ENCODE data around the gene MRPL23.

The MRPL23 gene

GRCh38 chr11:1933416-1934334 is 13.5 kb upstream of the MRPL23 start:
- no peak overlapping the region for H3K4me3 ChIP-seq (ENCODE audit: low read length, poor library complexity, severe bottlenecking)
- H3K79me2 ChIP-seq (ENCODE audit: insufficient read depth, low read length), result no peaks in the 10 kb centered on the region
- TF ChIP-seq, protein P1, sequence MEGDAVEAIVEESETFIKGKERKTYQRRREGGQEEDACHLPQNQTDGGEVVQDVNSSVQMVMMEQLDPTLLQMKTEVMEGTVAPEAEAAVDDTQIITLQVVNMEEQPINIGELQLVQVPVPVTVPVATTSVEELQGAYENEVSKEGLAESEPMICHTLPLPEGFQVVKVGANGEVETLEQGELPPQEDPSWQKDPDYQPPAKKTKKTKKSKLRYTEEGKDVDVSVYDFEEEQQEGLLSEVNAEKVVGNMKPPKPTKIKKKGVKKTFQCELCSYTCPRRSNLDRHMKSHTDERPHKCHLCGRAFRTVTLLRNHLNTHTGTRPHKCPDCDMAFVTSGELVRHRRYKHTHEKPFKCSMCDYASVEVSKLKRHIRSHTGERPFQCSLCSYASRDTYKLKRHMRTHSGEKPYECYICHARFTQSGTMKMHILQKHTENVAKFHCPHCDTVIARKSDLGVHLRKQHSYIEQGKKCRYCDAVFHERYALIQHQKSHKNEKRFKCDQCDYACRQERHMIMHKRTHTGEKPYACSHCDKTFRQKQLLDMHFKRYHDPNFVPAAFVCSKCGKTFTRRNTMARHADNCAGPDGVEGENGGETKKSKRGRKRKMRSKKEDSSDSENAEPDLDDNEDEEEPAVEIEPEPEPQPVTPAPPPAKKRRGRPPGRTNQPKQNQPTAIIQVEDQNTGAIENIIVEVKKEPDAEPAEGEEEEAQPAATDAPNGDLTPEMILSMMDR (conservative IDR thresholded peaks at IDR 0.05; ENCODE audit: low read length), result no peak
- no peak for TF ChIP-seq EZH2phosphoT487 (IDR thresholded peaks at IDR 0.05; ENCODE audit: borderline replicate concordance)
- no peaks in the 10 kb centered on the region for H3K36me3 ChIP-seq (ENCODE audit: insufficient read depth, low read length)
- H3K9me3 ChIP-seq (ENCODE audit: insufficient read depth, low read depth, low read length), result no peaks in the 10 kb centered on the region
- no peaks in the 10 kb centered on the region for H4K20me1 ChIP-seq (ENCODE audit: insufficient read depth, low read length, poor library complexity, severe bottlenecking)
- H3K4me1 ChIP-seq (ENCODE audit: insufficient read depth, low read length, poor library complexity, severe bottlenecking), result no peaks in the 10 kb centered on the region
- H3K9me2 ChIP-seq (replicated peaks; ENCODE audit: low read depth, low read length), result no peaks in the 10 kb centered on the region
- H3K4me2 ChIP-seq (ENCODE audit: low read depth, low read length, poor library complexity, severe bottlenecking), result no peak overlapping the region
- no peaks in the 10 kb centered on the region for H3F3A ChIP-seq (ENCODE audit: low read depth)
- no peak overlapping the region for H2AFZ ChIP-seq (ENCODE audit: low read length)
- no peak overlapping the region for H3K9ac ChIP-seq (ENCODE audit: low read depth, low read length, poor library complexity, severe bottlenecking)
- no peaks in the 10 kb centered on the region for H3K27me3 ChIP-seq (ENCODE audit: insufficient read depth, low read length, poor library complexity, severe bottlenecking)

GRCh38 chr11:1934335-1935155 is 12.6 kb upstream of the MRPL23 start:
- no peaks in the 10 kb centered on the region for H3K9me2 ChIP-seq (replicated peaks; ENCODE audit: low read depth, low read length)
- no peaks in the 10 kb centered on the region for H3K9me3 ChIP-seq (ENCODE audit: insufficient read depth, low read depth, low read length)
- no peak overlapping the region for H3K4me2 ChIP-seq (ENCODE audit: low read depth, low read length, poor library complexity, severe bottlenecking)
- H3K27me3 ChIP-seq (ENCODE audit: insufficient read depth, low read length, poor library complexity, severe bottlenecking), result no peaks in the 10 kb centered on the region
- no peak overlapping the region for H3K9ac ChIP-seq (ENCODE audit: low read depth, low read length, poor library complexity, severe bottlenecking)
- no peaks in the 10 kb centered on the region for H3K4me1 ChIP-seq (ENCODE audit: insufficient read depth, low read length, poor library complexity, severe bottlenecking)
- no peaks in the 10 kb centered on the region for H3K36me3 ChIP-seq (ENCODE audit: insufficient read depth, low read length)
- no peaks in the 10 kb centered on the region for H3K79me2 ChIP-seq (ENCODE audit: insufficient read depth, low read length)
- no peak overlapping the region for H3K4me3 ChIP-seq (ENCODE audit: low read length, poor library complexity, severe bottlenecking)
- no peak overlapping the region for H2AFZ ChIP-seq (ENCODE audit: low read length)
- H3F3A ChIP-seq (ENCODE audit: low read depth), result no peaks in the 10 kb centered on the region
- no peak for TF ChIP-seq EZH2phosphoT487 (IDR thresholded peaks at IDR 0.05; ENCODE audit: borderline replicate concordance)
- TF ChIP-seq, protein P1 (conservative IDR thresholded peaks at IDR 0.05; ENCODE audit: low read length), result no peak
- no peaks in the 10 kb centered on the region for H4K20me1 ChIP-seq (ENCODE audit: insufficient read depth, low read length, poor library complexity, severe bottlenecking)

GRCh38 chr11:1935156-1936071 is 11.7 kb upstream of the MRPL23 start:
- Histone ChIP-seq H3K4me2 (ENCODE audit: low read depth, low read length, poor library complexity, severe bottlenecking) (no peak overlapping the region), H2AFZ (ENCODE audit: low read length) (no peak overlapping the region), H3F3A (ENCODE audit: low read depth) (no peaks in the 10 kb centered on the region), H3K4me1 (ENCODE audit: insufficient read depth, low read length, poor library complexity, severe bottlenecking) (no peaks in the 10 kb centered on the region), H3K9ac (ENCODE audit: low read depth, low read length, poor library complexity, severe bottlenecking) (no peak overlapping the region), H3K9me3 (ENCODE audit: insufficient read depth, low read depth, low read length) (no peaks in the 10 kb centered on the region), H3K4me3 (ENCODE audit: low read length, poor library complexity, severe bottlenecking) (no peak overlapping the region), H3K27me3 (ENCODE audit: insufficient read depth, low read length, poor library complexity, severe bottlenecking) (no peaks in the 10 kb centered on the region), H3K36me3 (ENCODE audit: insufficient read depth, low read length) (no peaks in the 10 kb centered on the region), H3K79me2 (ENCODE audit: insufficient read depth, low read length) (no peaks in the 10 kb centered on the region), H3K9me2 (replicated peaks; ENCODE audit: low read depth, low read length) (no peaks in the 10 kb centered on the region), H4K20me1 (ENCODE audit: insufficient read depth, low read length, poor library complexity, severe bottlenecking) (no peaks in the 10 kb centered on the region)
- TF ChIP-seq, protein P1 (conservative IDR thresholded peaks at IDR 0.05; ENCODE audit: low read length), result no peak
- TF ChIP-seq EZH2phosphoT487 (IDR thresholded peaks at IDR 0.05; ENCODE audit: borderline replicate concordance), result no peak

Data from Loucy (cell line).